H1 (cell line): ENCODE results near the gene SHCBP1. TPM values are rescaled to one million over a fixed set of nuclear protein-coding genes. Genes with fewer than 3 reads are reported as not detected.

Source experiments
- CTCF ChIA-PET: fragments of 300-600 bp; sonication (Branson Sonifier 250); formaldehyde crosslinking; loops from one replicate; lab custom pipeline; 2021; ENCODE audit not compliant: partially characterized antibody; lab: Charles Lee
- POLR2A ChIA-PET: fragments of 300-600 bp; sonication (Branson Sonifier 250); formaldehyde crosslinking; loops from one replicate; lab custom pipeline; 2021; ENCODE audit warnings: inconsistent platforms; ENCODE audit not compliant: partially characterized antibody; lab: Charles Lee
- DNase-seq, 2 experiments: peaks; one replicate each; pipeline versions ENCODE4 v3.0.0 to v3.0.0-alpha.2; 2010 to 2022; ENCODE audit warnings: low spot score in 2 of 2, low read depth in 1 of 2, mixed read lengths in 1 of 2
- FAIRE-seq: peaks from 2 replicates; lab custom pipeline; 2011; peaks lifted over from hg19 to GRCh38; lab: Jason Lieb, UNC
- H2AFZ ChIP-seq: 2 replicates; pipeline ENCODE4 v1.8.1; 2012; ENCODE audit warnings: low read length, inconsistent platforms
- H2AK5ac ChIP-seq: 2 replicates; pipeline ENCODE4 v1.6.1; 2013; ENCODE audit warnings: low read depth, low read length
- H2BK120ac ChIP-seq: replicated peaks from 2 replicates; pipeline ENCODE3; 2013; ENCODE audit warnings: low read depth, low read length, inconsistent platforms
- H2BK12ac ChIP-seq: 2 replicates; pipeline ENCODE4 v1.6.1; 2013; ENCODE audit warnings: low read depth, low read length
- H2BK15ac ChIP-seq: 2 replicates; pipeline ENCODE4 v1.6.1; 2013; ENCODE audit warnings: low read length
- H2BK20ac ChIP-seq: 2 replicates; pipeline ENCODE4 v1.6.1; 2013; ENCODE audit warnings: low read length
- H2BK5ac ChIP-seq: 2 replicates; pipeline ENCODE4 v1.6.1; 2013; ENCODE audit warnings: low read depth, low read length
- H3K14ac ChIP-seq: 2 replicates; pipeline ENCODE4 v1.6.1; 2013; ENCODE audit warnings: inconsistent platforms; ENCODE audit not compliant: insufficient read length
- H3K18ac ChIP-seq: 2 replicates; pipeline ENCODE4 v1.6.1; 2013; ENCODE audit warnings: low read length; ENCODE audit errors: extremely low read depth
- H3K23ac ChIP-seq: 2 replicates; pipeline ENCODE4 v1.6.1; 2013; ENCODE audit warnings: inconsistent platforms; ENCODE audit not compliant: insufficient read length
- H3K23me2 ChIP-seq: 2 replicates; pipeline ENCODE4 v1.6.1; 2013; ENCODE audit warnings: low read depth, low read length
- H3K27ac ChIP-seq: 2 replicates; pipeline ENCODE4 v1.6.1; 2011; ENCODE audit warnings: low read depth, low read length, inconsistent platforms
- H3K27me3 ChIP-seq, 4 experiments: replicated peaks in 1 of 4; 1 replicate in 1 of 4; 2 replicates in 3 of 4; pipeline versions ENCODE4 v1.6.1 to v1.8.1; 2011 to 2013; ENCODE audit warnings: low read length in 3 of 4, mild to moderate bottlenecking in 3 of 4, inconsistent platforms in 2 of 4, mixed read lengths in 2 of 4, moderate library complexity in 1 of 4; ENCODE audit not compliant: control insufficient read depth in 3 of 4, insufficient read depth in 3 of 4; ENCODE audit errors: extremely low read depth in 1 of 4
- H3K36me3 ChIP-seq, 4 experiments: 2 replicates each; pipeline versions ENCODE4 v1.6.1 to v1.8.1; 2011 to 2013; ENCODE audit warnings: mild to moderate bottlenecking in 4 of 4, low read length in 3 of 4, moderate library complexity in 2 of 4, control low read depth in 1 of 4, inconsistent platforms in 1 of 4; ENCODE audit not compliant: insufficient read depth in 4 of 4, control insufficient read depth in 2 of 4
- H3K4ac ChIP-seq: replicated peaks from 2 replicates; pipeline ENCODE3; 2013; ENCODE audit warnings: low read length, low read depth, mixed read lengths, inconsistent platforms; ENCODE audit not compliant: insufficient read length
- H3K4me1 ChIP-seq, 4 experiments: replicated peaks in 1 of 4; 1 replicate in 1 of 4; 2 replicates in 3 of 4; pipeline versions ENCODE4 v1.6.1 to v1.8.1; 2011 to 2013; ENCODE audit warnings: low read length in 3 of 4, inconsistent platforms in 2 of 4, mixed read lengths in 1 of 4; ENCODE audit not compliant: insufficient read depth in 4 of 4, control insufficient read depth in 3 of 4
- H3K4me2 ChIP-seq, 2 experiments: 2 replicates each; pipeline versions ENCODE4 v1.6.1 to v1.8.1; 2011 to 2013; ENCODE audit warnings: low read depth in 2 of 2, low read length in 2 of 2, control low read depth in 1 of 2, inconsistent platforms in 1 of 2, mild to moderate bottlenecking in 1 of 2; ENCODE audit not compliant: insufficient read depth in 1 of 2
- H3K4me3 ChIP-seq, 4 experiments: fragments of 200-600, 300-600 bp in 1 of 4; sonication (generic), shearing (Covaris generic), sonication (Bioruptor Twin) in 1 of 4; 2 replicates each; pipeline versions ENCODE4 v1.5.1 to v1.8.1; 2011 to 2016; ENCODE audit warnings: low read length in 4 of 4, low read depth in 3 of 4, control low read depth in 2 of 4, inconsistent platforms in 2 of 4, mild to moderate bottlenecking in 2 of 4, mixed read lengths in 1 of 4, moderate library complexity in 1 of 4; ENCODE audit not compliant: insufficient read depth in 2 of 4; ENCODE audit errors: extremely low read depth in 1 of 4
- H3K56ac ChIP-seq: replicated peaks from 2 replicates; pipeline ENCODE3; 2013; ENCODE audit warnings: low read depth, mild to moderate bottlenecking, mixed read lengths, low read length, inconsistent platforms; ENCODE audit not compliant: insufficient read length
- H3K79me1 ChIP-seq: 2 replicates; pipeline ENCODE4 v1.6.1; 2013; ENCODE audit warnings: low read depth, low read length, control low read depth
- H3K79me2 ChIP-seq, 2 experiments: 2 replicates each; pipeline versions ENCODE4 v1.6.1 to v1.8.1; 2012 to 2013; ENCODE audit warnings: low read length in 2 of 2, mild to moderate bottlenecking in 2 of 2, inconsistent platforms in 1 of 2; ENCODE audit not compliant: insufficient read depth in 2 of 2, control insufficient read depth in 1 of 2
- H3K9ac ChIP-seq, 4 experiments: replicated peaks in 1 of 4; 1 replicate in 1 of 4; 2 replicates in 3 of 4; pipeline versions ENCODE4 v1.6.1 to v1.8.1; 2011 to 2013; ENCODE audit warnings: low read depth in 3 of 4, low read length in 3 of 4, control low read depth in 2 of 4, mild to moderate bottlenecking in 2 of 4, moderate library complexity in 2 of 4, inconsistent platforms in 1 of 4; ENCODE audit errors: extremely low read depth in 1 of 4
- H3K9me3 ChIP-seq, 2 experiments: 2 replicates each; pipeline versions ENCODE4 v1.6.1 to v1.8.1; 2012 to 2013; ENCODE audit warnings: mild to moderate bottlenecking in 2 of 2, moderate library complexity in 2 of 2, control low read depth in 1 of 2, inconsistent platforms in 1 of 2, low read depth in 1 of 2, low read length in 1 of 2, mixed read lengths in 1 of 2; ENCODE audit not compliant: insufficient read depth in 2 of 2
- H4K20me1 ChIP-seq, 2 experiments: replicated peaks in 1 of 2; 2 replicates each; pipeline versions ENCODE3 to v1.8.1; 2011 to 2013; ENCODE audit warnings: inconsistent platforms in 2 of 2, low read length in 2 of 2, mild to moderate bottlenecking in 1 of 2; ENCODE audit not compliant: insufficient read depth in 2 of 2, control insufficient read depth in 1 of 2
- H4K5ac ChIP-seq: 2 replicates; pipeline ENCODE4 v1.6.1; 2013; ENCODE audit warnings: low read length, low read depth, mixed read lengths, inconsistent platforms; ENCODE audit not compliant: insufficient read length
- H4K8ac ChIP-seq: 2 replicates; pipeline ENCODE4 v1.8.0; 2013; ENCODE audit warnings: mild to moderate bottlenecking, moderate library complexity, low read length, inconsistent platforms; ENCODE audit not compliant: insufficient read depth; ENCODE audit errors: extremely low read depth
- H4K91ac ChIP-seq: replicated peaks from 2 replicates; pipeline ENCODE3; 2013; ENCODE audit warnings: low read length, mixed read lengths, inconsistent platforms; ENCODE audit not compliant: insufficient read length
- BACH1 ChIP-seq: IDR thresholded peaks from 2 replicates; pipeline ENCODE4 v1.6.1; 2012; ENCODE audit warnings: low read length, improper control_type of control experiment
- CHD1 ChIP-seq: IDR thresholded peaks from 2 replicates; pipeline ENCODE4 v1.6.1; 2012; ENCODE audit warnings: low read depth, low read length, improper control_type of control experiment
- EZH2 ChIP-seq: fragments of 200-600 bp; sonication (generic); IDR thresholded peaks from 2 replicates; pipeline ENCODE4 v1.7.1; 2012; ENCODE audit warnings: low read depth, mild to moderate bottlenecking, moderate library complexity, low read length, inconsistent platforms; ENCODE audit not compliant: severe bottlenecking
- HDAC6 ChIP-seq: IDR thresholded peaks from one replicate; pipeline ENCODE4 v1.7.1; 2012; ENCODE audit warnings: low read depth, mild to moderate bottlenecking, inconsistent platforms, low read length, moderate library complexity
- NANOG ChIP-seq: IDR thresholded peaks from 2 replicates; pipeline ENCODE4 v1.6.1; 2011; ENCODE audit warnings: low read length, low read depth, mild to moderate bottlenecking, inconsistent platforms; ENCODE audit not compliant: insufficient read depth, poor library complexity, severe bottlenecking
- WGBS, 2 experiments: shearing (Covaris generic) in 1 of 2; methylation state at CpG; one replicate each; pipeline versions ENCODE4 v1.1.6 to v1.1.7; 2013 to 2015; ENCODE audit warnings: low lambda C conversion rate in 2 of 2, mixed read lengths in 2 of 2, inconsistent platforms in 1 of 2, low coverage in 1 of 2, missing lambda C conversion rate in 1 of 2; ENCODE audit not compliant: insufficient replicate concordance in 2 of 2, insufficient coverage in 1 of 2, insufficient read length in 1 of 2; ENCODE audit errors: extremely low coverage in 1 of 2, missing lambda C conversion rate in 1 of 2; 5-methylcytosine and 5-hydroxymethylcytosine counted together
- polyA plus RNA-seq, 7 experiments: library from polyadenylated mRNA; depleted of rRNA in 3 of 7; stranded (reverse) in 5 of 7; unstranded in 2 of 7; fragments of >200 nt in 5 of 7; fragments of 200-250 nt in 2 of 7; gene quantifications; 1 replicate in 5 of 7; 2 replicates in 1 of 7; 4 replicates in 1 of 7; pipeline versions ENCODE4 v1.2.1 to v1.2.3, GENCODE V29; 2011 to 2013; ENCODE audit warnings: missing spikeins in 2 of 7, mixed read lengths in 2 of 7
- total RNA-seq: library from RNA; stranded (reverse); fragmentation: NEBNext Ultra II Directional; extraction: Animal tissue kit (Norgen Biotek cat#: 25700); gene quantifications from 2 replicates; pipeline ENCODE4 v1.2.1, GENCODE V29; 2021

The SHCBP1 gene
- total and polyA plus RNA-seq, 2 of the 8 experiments (the other 6 are each of a cell fraction or from before 2014, with no cell fraction given) = 5.7 to 14.8 TPM

DNA sequence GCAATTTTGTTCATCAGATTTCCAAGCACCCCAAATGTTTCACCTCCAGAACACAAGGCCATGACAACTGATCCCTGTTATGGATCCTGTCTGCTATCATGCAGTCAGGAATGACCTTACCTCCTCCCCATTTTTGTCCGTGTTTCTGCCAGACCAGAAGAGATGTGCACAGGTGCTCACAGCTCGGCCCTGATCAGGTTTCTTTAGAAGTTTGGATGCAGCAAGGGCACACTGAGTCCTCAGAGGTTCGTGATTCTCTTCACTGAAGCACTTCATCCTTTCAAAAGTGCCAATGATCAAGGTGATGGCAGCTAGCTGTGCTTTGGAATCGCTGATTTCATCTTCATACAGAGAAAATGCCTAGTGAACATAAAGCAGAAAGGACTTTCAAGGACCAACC is 40.9 kb upstream of the SHCBP1 start:
- DNase-seq = no peak
- no peak overlapping the region for H3K27ac ChIP-seq
- ChIA-PET CTCF (interaction anchor here (3.0 kb wide), 1 partner anchor 12 kb away, joined by 16 read pairs; no protein-coding TSS in a partner anchor), POLR2A (no interaction called here)
- no peak overlapping the region for H3K18ac ChIP-seq
- H2AFZ ChIP-seq = no peak overlapping the region
- no peak overlapping the region for H3K4ac ChIP-seq
- no peak overlapping the region for H3K56ac ChIP-seq
- H3K9me3 ChIP-seq = no peaks in the 10 kb centered on the region
- H3K4me2 ChIP-seq = no peak overlapping the region
- no peak overlapping the region for H2AK5ac ChIP-seq
- H3K4me1 ChIP-seq = no peaks in the 10 kb centered on the region
- no peak overlapping the region for H2BK120ac ChIP-seq
- TF ChIP-seq HDAC6 = no peak
- no peak for TF ChIP-seq NANOG
- TF ChIP-seq CHD1 = no peak
- no peak for TF ChIP-seq EZH2
- no peak for TF ChIP-seq BACH1
- no peak overlapping the region for H3K23ac ChIP-seq
- no peak for FAIRE-seq
- H4K5ac ChIP-seq = no peak overlapping the region
- no peak overlapping the region for H4K91ac ChIP-seq
- H3K27me3 ChIP-seq = no peaks in the 10 kb centered on the region
- H3K4me3 ChIP-seq = no peak overlapping the region
- H3K23me2 ChIP-seq = no peaks in the 10 kb centered on the region
- no peak overlapping the region for H3K14ac ChIP-seq
- H4K8ac ChIP-seq = no peak overlapping the region
- H2BK20ac ChIP-seq = no peak overlapping the region
- H3K9ac ChIP-seq = no peak overlapping the region
- H2BK5ac ChIP-seq = no peak overlapping the region
- H3K79me1 ChIP-seq = no peaks in the 10 kb centered on the region
- no peaks in the 10 kb centered on the region for H4K20me1 ChIP-seq
- WGBS, 2 experiments = 61% methylated on average over 4 of the region's 4 CpGs; no CpG with 5 or more reads in 1 of the 2 experiments
- no peak overlapping the region for H2BK12ac ChIP-seq
- no peak overlapping the region for H2BK15ac ChIP-seq
- peaks cover 10 to 45% (median 30%) of the 10 kb centered on the region in 4 experiments for H3K36me3 ChIP-seq
- no peaks in the 10 kb centered on the region for H3K79me2 ChIP-seq
